ENCODE data around the gene GNG4. TPM values are rescaled to one million over a fixed set of nuclear protein-coding genes. Genes with fewer than 3 reads are reported as not detected.
"Not testable (repeated sequence)": the region's sequence is repeated elsewhere in the genome, so short reads cannot be mapped to it uniquely, and the experiment has no call there.

The GNG4 gene
- total RNA-seq, 2 experiments from 2014 or later, result not detected

DNA sequence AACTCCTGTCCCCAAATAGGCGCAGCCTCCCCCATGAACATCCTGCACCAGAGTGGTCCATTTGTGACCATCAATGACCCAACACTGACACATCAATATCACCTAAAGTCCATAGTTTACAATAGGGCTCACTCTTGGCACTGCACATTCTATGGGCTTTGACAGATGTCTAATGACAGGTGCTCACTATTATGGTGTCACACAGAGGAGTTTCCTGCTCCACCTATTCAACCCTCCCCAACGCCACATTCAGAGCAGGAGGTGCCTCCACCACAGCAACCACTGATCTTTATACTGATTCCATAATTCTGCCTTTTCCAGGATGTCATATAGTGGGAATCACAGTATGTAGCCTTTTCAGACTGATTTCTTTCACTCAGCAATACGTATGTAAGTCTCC lies 24.2 kb downstream of the GNG4 start:
- intact Hi-C loops (cut with micrococcal nuclease; ENCODE audit: unreplicated experiment), result no loop called here
- Histone ChIP-seq H3K36me3 (ENCODE audit: insufficient read depth, low read length) (no peaks in the 10 kb centered on the region), H3K9me3 (ENCODE audit: low read length) (no peaks in the 10 kb centered on the region), H3K27ac (ENCODE audit: low read depth, low read length, poor library complexity, severe bottlenecking) (no peak overlapping the region), H3K79me2 (ENCODE audit: insufficient read depth, low read depth, low read length) (no peaks in the 10 kb centered on the region), H3K4me3 (ENCODE audit: low read depth, low read length, poor library complexity, severe bottlenecking) (no peak overlapping the region), H4K20me1 (ENCODE audit: insufficient read depth, low read length) (no peaks in the 10 kb centered on the region), H2AFZ (ENCODE audit: low read length) (no peak overlapping the region), H3K9me2 (ENCODE audit: insufficient read depth, low read length) (no peaks in the 10 kb centered on the region), H3K4me1 (ENCODE audit: insufficient read depth, low read length, poor library complexity, severe bottlenecking) (no peaks in the 10 kb centered on the region), H3K4me2 (ENCODE audit: low read length) (no peak overlapping the region)
- no TSS peak for BruUV-seq (replicated peaks)
- no peak for DNase-seq (ENCODE audit: low spot score)
- CTCF ChIA-PET (ENCODE audit: unreplicated experiment), result no interaction called here
- TF ChIP-seq CTCF (conservative IDR thresholded peaks at IDR 0.05; ENCODE audit: low read length), result no peak
- TF ChIP-seq EZH2phosphoT487 (IDR thresholded peaks at IDR 0.05; ENCODE audit: borderline replicate concordance, low read depth, low read length), result no peak
- POLR2A ChIA-PET, result no interaction called here

DNA sequence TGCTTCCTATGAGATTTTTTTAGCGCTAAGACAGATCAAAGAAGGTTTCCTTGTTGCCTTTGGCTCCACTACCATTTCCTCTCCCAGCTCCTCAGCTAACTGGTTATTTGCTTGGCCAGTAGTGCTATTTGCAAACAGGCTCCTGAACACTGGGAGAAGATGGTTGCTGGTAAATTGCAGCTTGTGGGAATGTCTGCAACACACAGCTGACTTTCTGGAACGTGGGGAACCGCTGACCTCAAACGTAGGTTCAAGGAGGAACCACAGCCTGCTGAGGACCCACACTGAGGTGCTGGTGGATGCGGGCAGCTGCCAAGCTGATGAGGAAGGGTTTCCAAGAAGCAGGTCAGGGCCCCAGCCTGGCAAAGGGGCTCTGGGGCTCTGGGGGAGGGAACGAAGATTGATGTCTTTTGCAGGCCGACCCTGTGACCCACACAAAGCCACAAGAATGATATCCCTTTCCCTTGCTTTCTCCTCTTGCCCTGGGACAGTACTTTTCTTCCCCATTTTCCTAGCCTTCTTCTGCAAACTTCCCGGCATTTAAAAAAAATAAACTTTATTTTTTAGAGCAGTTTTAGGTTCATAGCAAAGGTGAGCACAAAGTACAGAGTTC lies 24.8 kb downstream of the GNG4 start:
- TF ChIP-seq CTCF (conservative IDR thresholded peaks at IDR 0.05; ENCODE audit: low read length) (no peak), EZH2phosphoT487 (IDR thresholded peaks at IDR 0.05; ENCODE audit: borderline replicate concordance, low read depth, low read length) (no peak)
- Histone ChIP-seq H4K20me1 (ENCODE audit: insufficient read depth, low read length) (no peaks in the 10 kb centered on the region), H3K4me2 (ENCODE audit: low read length) (no peak overlapping the region), H3K27ac (ENCODE audit: low read depth, low read length, poor library complexity, severe bottlenecking) (no peak overlapping the region), H2AFZ (ENCODE audit: low read length) (no peak overlapping the region), H3K4me3 (ENCODE audit: low read depth, low read length, poor library complexity, severe bottlenecking) (no peak overlapping the region), H3K79me2 (ENCODE audit: insufficient read depth, low read depth, low read length) (no peaks in the 10 kb centered on the region), H3K9me3 (ENCODE audit: low read length) (no peaks in the 10 kb centered on the region), H3K36me3 (ENCODE audit: insufficient read depth, low read length) (no peaks in the 10 kb centered on the region), H3K9me2 (ENCODE audit: insufficient read depth, low read length) (no peaks in the 10 kb centered on the region), H3K4me1 (ENCODE audit: insufficient read depth, low read length, poor library complexity, severe bottlenecking) (no peaks in the 10 kb centered on the region)
- CTCF ChIA-PET (ENCODE audit: unreplicated experiment), result no interaction called here
- no peak for DNase-seq (ENCODE audit: low spot score)
- no TSS peak for BruUV-seq (replicated peaks)
- POLR2A ChIA-PET, result interaction anchor here (1.0 kb wide), 1 partner anchor 235 kb away, joined by 3 read pairs; no protein-coding TSS in a partner anchor
- intact Hi-C loops (cut with micrococcal nuclease; ENCODE audit: unreplicated experiment), result no loop called here

DNA sequence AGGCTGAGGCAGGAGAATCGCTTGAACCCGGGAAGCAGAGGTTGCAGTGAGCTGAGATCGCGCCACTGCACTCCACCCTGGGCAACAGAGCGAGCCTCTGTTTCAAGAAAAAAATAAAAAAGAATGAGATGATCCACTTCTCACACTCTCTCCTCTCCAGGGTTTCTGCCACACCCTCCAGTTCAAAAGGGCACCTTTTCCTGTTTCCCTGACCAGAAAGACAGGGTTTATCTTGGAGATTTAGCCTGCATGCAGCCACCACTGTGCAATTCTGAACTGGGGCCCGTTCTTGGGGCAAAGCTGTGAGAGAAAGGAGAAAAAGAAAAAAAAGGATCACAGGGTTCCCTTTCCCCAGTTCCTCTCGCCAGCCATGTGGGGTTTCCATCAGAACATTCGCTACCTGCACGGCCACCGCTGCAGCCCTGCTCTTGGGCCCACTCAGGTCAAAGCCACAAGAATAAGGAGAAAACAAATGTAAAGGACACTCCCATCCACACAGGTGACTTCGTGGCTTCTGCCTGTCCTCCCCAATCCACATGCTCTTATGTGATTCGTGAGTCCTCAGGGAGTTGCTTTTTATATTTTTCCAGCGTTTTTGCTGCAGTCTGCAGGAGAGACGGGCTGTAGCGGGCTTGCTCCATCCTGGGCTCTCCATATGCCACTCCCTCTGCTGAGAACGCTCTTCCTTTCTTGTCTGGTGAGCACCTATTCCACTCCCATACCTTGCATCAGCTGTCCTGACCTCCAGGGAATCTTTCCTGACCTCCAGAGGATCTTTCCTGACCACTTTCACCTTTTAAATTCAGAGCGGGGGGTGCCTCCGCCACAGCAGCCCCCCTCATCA lies 26.4 kb downstream of the GNG4 start:
- TF ChIP-seq CTCF (conservative IDR thresholded peaks at IDR 0.05; ENCODE audit: low read length), result no peak
- TF ChIP-seq EZH2phosphoT487 (IDR thresholded peaks at IDR 0.05; ENCODE audit: borderline replicate concordance, low read depth, low read length), result no peak
- H3K36me3 ChIP-seq (ENCODE audit: insufficient read depth, low read length), result no peaks in the 10 kb centered on the region
- DNase-seq (ENCODE audit: low spot score), result no peak
- H4K20me1 ChIP-seq (ENCODE audit: insufficient read depth, low read length), result no peaks in the 10 kb centered on the region
- no peak overlapping the region for H3K27ac ChIP-seq (ENCODE audit: low read depth, low read length, poor library complexity, severe bottlenecking)
- H3K4me3 ChIP-seq (ENCODE audit: low read depth, low read length, poor library complexity, severe bottlenecking), result no peak overlapping the region
- POLR2A ChIA-PET, result no interaction called here
- CTCF ChIA-PET (ENCODE audit: unreplicated experiment), result no interaction called here
- no TSS peak for BruUV-seq (replicated peaks)
- H2AFZ ChIP-seq (ENCODE audit: low read length), result no peak overlapping the region
- H3K4me2 ChIP-seq (ENCODE audit: low read length), result no peak overlapping the region
- no peaks in the 10 kb centered on the region for H3K79me2 ChIP-seq (ENCODE audit: insufficient read depth, low read depth, low read length)
- intact Hi-C loops (cut with micrococcal nuclease; ENCODE audit: unreplicated experiment), result no loop called here
- H3K9me2 ChIP-seq (ENCODE audit: insufficient read depth, low read length), result no peaks in the 10 kb centered on the region
- H3K4me1 ChIP-seq (ENCODE audit: insufficient read depth, low read length, poor library complexity, severe bottlenecking), result no peaks in the 10 kb centered on the region
- no peaks in the 10 kb centered on the region for H3K9me3 ChIP-seq (ENCODE audit: low read length)

GRCh38 chr1:235619149-235619548 lies 30.4 kb downstream of the GNG4 start:
- BruUV-seq (replicated peaks); DNase-seq (ENCODE audit: low spot score); H3K4me2 ChIP-seq (ENCODE audit: low read length); H3K4me1 ChIP-seq (ENCODE audit: insufficient read depth, low read length, poor library complexity, severe bottlenecking); H3K79me2 ChIP-seq (ENCODE audit: insufficient read depth, low read depth, low read length); H3K9me3 ChIP-seq (ENCODE audit: low read length); intact Hi-C loops (cut with micrococcal nuclease; ENCODE audit: unreplicated experiment); H3K36me3 ChIP-seq (ENCODE audit: insufficient read depth, low read length); H3K9me2 ChIP-seq (ENCODE audit: insufficient read depth, low read length); H4K20me1 ChIP-seq (ENCODE audit: insufficient read depth, low read length); H3K4me3 ChIP-seq (ENCODE audit: low read depth, low read length, poor library complexity, severe bottlenecking); H2AFZ ChIP-seq (ENCODE audit: low read length); H3K27ac ChIP-seq (ENCODE audit: low read depth, low read length, poor library complexity, severe bottlenecking): not testable (repeated sequence)
- ChIA-PET POLR2A (interaction anchor here (0.7 kb wide), 1 partner anchor 103 kb away, joined by 4 read pairs; no protein-coding TSS in a partner anchor), CTCF (ENCODE audit: unreplicated experiment) (interaction anchor here (0.6 kb wide), 1 partner anchor 1294 kb away, joined by 3 read pairs; no protein-coding TSS in a partner anchor)

Measured in OCI-LY7 (cell line).